HG02885 (cell line): Measurements from ENCODE around the gene SMPD2.

Experiments used
- ATAC-seq: cut with Tn5 transposase; IDR thresholded peaks from one replicate; pipeline ENCODE4 v1.9.1; 2021; ENCODE audit warnings: mild to moderate bottlenecking; ENCODE audit not compliant: unreplicated experiment, poor library complexity

SMPD2 gene

GRCh38 chr6:109446072-109446471 is 5.5 kb downstream of the SMPD2 start:
- ATAC-seq, result no peak

- ATAC-seq, result no peak
Observed at GRCh38 chr6:109446541-109446940, 6.0 kb downstream of the SMPD2 start.

GRCh38 chr6:109447087-109447486 is 6.6 kb downstream of the SMPD2 start:
- ATAC-seq, result no peak

- no peak for ATAC-seq
Observed at GRCh38 chr6:109447878-109448555, 7.5 kb downstream of the SMPD2 start.

- ATAC-seq, result no peak
Observed at GRCh38 chr6:109448615-109449014, 8.1 kb downstream of the SMPD2 start.

- ATAC-seq, result no peak
Observed at GRCh38 chr6:109449064-109449794, 8.7 kb downstream of the SMPD2 start.

- ATAC-seq, result no peak
Observed at GRCh38 chr6:109449795-109450673, 9.5 kb downstream of the SMPD2 start.

GRCh38 chr6:109450801-109451200 is 10.3 kb downstream of the SMPD2 start:
- ATAC-seq, result no peak

GRCh38 chr6:109451376-109451775 is 10.9 kb downstream of the SMPD2 start:
- ATAC-seq, result no peak

GRCh38 chr6:109452181-109452580 is 11.7 kb downstream of the SMPD2 start:
- ATAC-seq, result no peak

GRCh38 chr6:109453156-109453555 is 12.6 kb downstream of the SMPD2 start:
- no peak for ATAC-seq

- ATAC-seq, result no peak
Observed at GRCh38 chr6:109453594-109454495, 13.3 kb downstream of the SMPD2 start.

- ATAC-seq, result peak; percentile 30
Observed at GRCh38 chr6:109454496-109455436, 14.2 kb downstream of the SMPD2 start.

- ATAC-seq, result peak; percentile 62
Observed at GRCh38 chr6:109455437-109456110, 15.1 kb downstream of the SMPD2 start, which contains the start of gene MICAL1. Gene MICAL1 (minus strand): TSS chr6:109455772. CDS start chr6:109454196, 1,576 bp downstream.

- no peak for ATAC-seq
Observed at GRCh38 chr6:109456111-109456583, 15.6 kb downstream of the SMPD2 start.

GRCh38 chr6:109456710-109457561 is 16.4 kb downstream of the SMPD2 start:
- no peak for ATAC-seq

GRCh38 chr6:109457562-109457996 is 17.1 kb downstream of the SMPD2 start:
- ATAC-seq, result no peak
